Glomerular visceral epithelial cell (primary cell): ENCODE results near the gene CDH4.

Experiments used
- DNase-seq: peaks from one replicate; pipeline ENCODE4 v3.0.0-alpha.2; 2016; ENCODE audit errors: extremely low spot score

The CDH4 gene

GRCh38 chr20:61803915-61804751, 552.1 kb downstream of the CDH4 start:
- no peak for DNase-seq

GRCh38 chr20:61804752-61805295, 552.8 kb downstream of the CDH4 start:
- DNase-seq = no peak

GRCh38 chr20:61805365-61805764, 553.3 kb downstream of the CDH4 start:
- no peak for DNase-seq

- no peak for DNase-seq
Measured at GRCh38 chr20:61805781-61806180, 553.7 kb downstream of the CDH4 start.

DNA sequence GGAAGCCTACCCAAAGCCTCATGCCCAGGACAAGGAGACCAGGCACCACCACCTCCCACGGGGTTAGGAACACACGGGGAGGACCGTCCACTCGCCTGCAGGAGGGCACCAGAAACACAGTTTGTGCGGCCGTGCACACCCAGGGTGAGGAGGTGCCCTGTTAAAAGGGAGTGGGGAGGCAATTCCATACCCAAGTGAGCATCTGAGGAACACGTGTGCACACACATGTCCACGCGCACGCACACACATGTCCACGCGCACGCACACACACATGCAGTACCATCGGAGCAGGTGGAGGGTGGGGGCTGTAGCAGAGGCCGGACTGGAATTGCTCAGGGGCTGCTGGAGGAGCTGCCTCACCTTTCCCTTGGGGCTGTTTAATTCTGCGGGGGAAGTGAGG, 554.3 kb downstream of the CDH4 start:
- no peak for DNase-seq

- no peak for DNase-seq
Measured at GRCh38 chr20:61806995-61807394, 554.9 kb downstream of the CDH4 start.

GRCh38 chr20:61807471-61808160, 555.6 kb downstream of the CDH4 start:
- DNase-seq = no peak

DNA sequence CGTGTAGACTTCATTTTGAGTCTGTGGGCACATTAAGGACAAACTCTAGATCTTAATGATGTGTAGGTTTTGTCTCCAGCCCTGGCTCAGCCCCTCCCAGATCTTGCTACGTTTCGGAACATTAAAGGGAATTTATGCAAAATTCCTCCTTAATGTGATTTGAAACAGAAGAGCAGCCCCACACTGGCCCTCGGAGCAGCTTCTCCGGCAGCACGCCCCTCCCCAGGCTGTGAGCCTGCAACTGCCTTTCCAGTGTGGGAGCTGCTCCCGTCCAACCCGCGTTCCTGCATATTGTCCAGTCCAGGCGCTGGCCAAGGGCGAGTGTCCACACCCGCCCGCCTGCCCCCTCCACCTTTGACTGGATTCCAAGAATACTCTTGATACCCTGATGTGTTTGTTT, 556.4 kb downstream of the CDH4 start:
- DNase-seq = no peak

GRCh38 chr20:61809006-61809770, 557.1 kb downstream of the CDH4 start:
- DNase-seq = no peak

- no peak for DNase-seq
Measured at GRCh38 chr20:61810066-61810737, 558.1 kb downstream of the CDH4 start.

DNA sequence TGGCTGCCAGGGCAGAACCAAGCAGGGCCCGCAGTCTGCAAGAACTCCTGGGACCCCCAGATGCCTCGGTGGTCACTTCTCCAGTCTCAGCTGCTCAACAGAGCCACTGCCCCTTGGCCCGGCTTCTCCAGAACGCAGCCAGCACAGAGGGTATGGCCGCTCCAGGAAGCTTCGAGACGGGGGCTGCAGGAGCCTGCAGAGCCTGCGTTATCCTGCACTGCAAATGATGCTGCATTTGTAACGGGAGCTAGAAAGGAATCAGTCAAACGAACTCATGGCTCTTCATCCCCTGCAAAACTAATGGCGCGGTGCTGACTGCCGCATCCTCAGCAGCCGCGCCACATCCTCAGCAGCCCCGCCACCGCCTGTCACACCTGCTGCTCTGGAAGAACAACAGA, 558.7 kb downstream of the CDH4 start:
- DNase-seq = no peak

GRCh38 chr20:61811166-61811565, 559.1 kb downstream of the CDH4 start:
- no peak for DNase-seq

GRCh38 chr20:61812121-61812844, 560.2 kb downstream of the CDH4 start:
- no peak for DNase-seq

GRCh38 chr20:61812845-61813485, 560.9 kb downstream of the CDH4 start:
- no peak for DNase-seq

DNA sequence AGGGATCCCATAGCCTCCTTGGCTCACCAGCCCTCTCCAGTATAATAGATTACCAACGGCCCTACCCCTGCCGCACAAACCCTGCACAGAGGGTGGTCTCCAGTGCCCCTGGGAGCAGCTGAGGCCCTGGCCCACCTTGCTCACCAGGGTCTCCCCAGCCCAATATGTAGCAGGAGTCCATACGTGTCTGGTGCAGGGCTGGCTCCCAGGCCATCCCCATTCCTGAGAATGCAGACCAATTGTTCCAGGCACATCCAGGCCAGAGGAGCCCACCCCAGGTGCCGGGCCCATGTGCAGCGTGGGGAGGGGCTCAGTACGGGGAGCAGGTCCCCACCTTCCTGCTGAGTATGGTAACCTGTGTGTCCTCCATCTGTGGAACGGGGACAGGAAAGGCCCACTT, 561.7 kb downstream of the CDH4 start:
- no peak for DNase-seq

- DNase-seq = no peak
Measured at GRCh38 chr20:61814244-61814643, 562.2 kb downstream of the CDH4 start.

DNA sequence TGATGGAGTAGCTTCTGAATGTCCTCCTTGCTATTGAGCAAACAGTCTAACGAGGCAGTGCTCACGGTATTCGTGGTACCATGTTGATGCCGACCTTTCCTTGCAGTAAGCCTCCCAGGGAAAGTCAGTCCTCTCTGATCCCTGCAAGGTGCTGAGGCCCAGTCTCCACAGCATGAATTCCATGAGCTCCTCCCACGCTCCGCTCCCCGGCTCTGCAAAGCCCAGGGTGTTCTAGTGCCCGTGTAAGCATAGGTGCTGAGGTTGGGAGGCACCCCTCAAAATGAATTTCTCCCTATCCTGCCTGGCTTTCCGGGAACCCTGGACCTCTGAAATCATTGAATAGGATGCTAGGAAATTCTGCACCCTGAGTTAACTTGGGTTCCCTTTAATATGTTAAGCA, 562.7 kb downstream of the CDH4 start:
- no peak for DNase-seq

DNA sequence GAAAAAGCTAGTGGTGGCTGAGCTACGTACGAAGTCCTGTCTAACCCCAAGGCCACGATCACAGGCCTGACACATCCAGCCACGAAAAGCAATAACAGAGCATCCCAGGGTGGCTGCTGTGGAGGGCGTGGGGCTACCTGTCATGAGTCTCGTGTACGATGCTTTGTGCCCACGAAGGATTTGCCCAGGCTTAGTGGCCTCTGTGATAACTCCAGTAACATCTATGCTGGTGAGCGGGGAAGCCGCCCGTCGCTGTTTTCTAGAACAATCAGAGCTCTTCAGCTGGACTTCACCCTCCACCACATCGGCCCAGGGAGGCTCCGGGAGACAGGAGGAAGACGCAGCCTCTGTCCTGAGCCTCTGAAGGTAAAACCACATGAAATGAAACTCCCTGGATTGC, 563.1 kb downstream of the CDH4 start:
- no peak for DNase-seq

GRCh38 chr20:61815678-61816077, 563.6 kb downstream of the CDH4 start:
- no peak for DNase-seq

DNA sequence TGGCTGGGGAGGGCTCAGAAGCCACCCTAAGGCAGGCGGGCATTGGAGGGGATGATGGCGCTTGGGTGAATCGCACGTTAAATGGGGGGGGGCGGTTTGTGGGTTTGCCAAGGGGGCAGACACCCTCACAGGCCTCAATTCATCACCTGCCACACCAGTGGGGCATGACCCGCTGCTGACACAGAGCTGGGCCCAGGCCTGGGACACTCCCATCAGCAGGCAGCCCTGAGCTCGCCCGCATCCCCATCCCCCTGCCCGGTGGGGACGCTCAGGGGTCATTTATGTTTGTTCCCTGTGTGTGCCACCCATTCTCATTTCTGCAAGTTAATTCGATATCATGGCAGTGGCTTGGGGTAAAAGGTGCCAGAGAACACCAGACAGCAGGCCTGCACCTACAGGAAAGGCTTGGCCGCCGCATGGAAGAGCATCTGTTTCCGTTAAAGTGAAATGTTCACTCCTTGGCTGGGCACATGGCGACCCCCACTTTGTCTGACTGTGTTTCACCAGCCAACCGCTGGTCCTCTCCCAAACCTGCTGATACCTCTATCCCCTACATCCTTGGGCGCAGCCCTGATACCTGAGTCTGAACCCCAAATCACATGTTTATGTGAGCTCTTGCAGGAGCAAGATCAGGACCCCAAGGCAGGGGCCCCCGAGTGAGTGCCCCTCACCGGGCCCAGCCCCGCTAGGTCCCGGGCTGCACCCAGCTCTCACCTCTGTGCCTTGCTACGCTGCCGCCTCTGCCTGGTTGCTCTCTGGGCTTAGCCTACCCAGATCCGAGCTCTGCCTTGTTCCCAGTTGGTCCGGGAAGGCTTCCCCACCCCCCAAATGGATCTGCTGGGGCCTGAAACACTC, 564.8 kb downstream of the CDH4 start:
- DNase-seq = no peak
